Stimulated activated CD4-positive, alpha-beta T cell treated with anti-CD3 and anti-CD28 coated beads, Interleukin-15, amount 100 ng/mL, for 1 hour (primary cell): ENCODE results near the gene DKK3.
"Not testable (repeated sequence)": the region's sequence is repeated elsewhere in the genome, so short reads cannot be mapped to it uniquely, and the experiment has no call there.

Source experiments
- DNase-seq, 2 donors: peaks; one replicate each; pipeline ENCODE4 v3.0.0-alpha.2; 2020; ENCODE audit warnings: low read depth in 1 of 2, low spot score in 1 of 2

DKK3 gene

GRCh38 chr11:12007769-12008737, at the start of gene DKK3:
Gene DKK3, minus strand, starts transcription at chr11:12008626. Its CDS starts 44 bp downstream, at chr11:12008582.
- DNase-seq: no peak

GRCh38 chr11:12057299-12057980, 49.0 kb upstream of the DKK3 start:
- no peak for DNase-seq

DNA sequence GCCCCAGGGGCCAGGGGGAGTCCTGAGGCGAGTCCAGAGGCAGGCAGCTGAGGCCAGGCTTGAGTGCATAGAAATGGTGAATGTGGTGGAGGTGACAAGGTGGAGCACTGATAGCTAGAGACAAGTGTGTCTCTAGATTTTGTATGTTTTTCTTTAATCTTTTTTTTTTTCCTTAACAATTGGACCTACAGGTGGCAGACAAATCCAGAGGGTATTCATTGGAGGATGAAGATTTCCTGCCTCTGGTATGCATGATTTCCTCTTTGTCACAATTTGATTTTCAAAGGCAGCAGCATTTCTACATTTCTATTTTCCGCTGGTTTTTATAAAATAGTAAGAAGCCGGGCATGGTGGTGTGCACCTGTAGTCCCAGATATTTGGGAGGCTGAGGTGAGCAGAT, 47.7 kb upstream of the DKK3 start:
- no peak for DNase-seq

DNA sequence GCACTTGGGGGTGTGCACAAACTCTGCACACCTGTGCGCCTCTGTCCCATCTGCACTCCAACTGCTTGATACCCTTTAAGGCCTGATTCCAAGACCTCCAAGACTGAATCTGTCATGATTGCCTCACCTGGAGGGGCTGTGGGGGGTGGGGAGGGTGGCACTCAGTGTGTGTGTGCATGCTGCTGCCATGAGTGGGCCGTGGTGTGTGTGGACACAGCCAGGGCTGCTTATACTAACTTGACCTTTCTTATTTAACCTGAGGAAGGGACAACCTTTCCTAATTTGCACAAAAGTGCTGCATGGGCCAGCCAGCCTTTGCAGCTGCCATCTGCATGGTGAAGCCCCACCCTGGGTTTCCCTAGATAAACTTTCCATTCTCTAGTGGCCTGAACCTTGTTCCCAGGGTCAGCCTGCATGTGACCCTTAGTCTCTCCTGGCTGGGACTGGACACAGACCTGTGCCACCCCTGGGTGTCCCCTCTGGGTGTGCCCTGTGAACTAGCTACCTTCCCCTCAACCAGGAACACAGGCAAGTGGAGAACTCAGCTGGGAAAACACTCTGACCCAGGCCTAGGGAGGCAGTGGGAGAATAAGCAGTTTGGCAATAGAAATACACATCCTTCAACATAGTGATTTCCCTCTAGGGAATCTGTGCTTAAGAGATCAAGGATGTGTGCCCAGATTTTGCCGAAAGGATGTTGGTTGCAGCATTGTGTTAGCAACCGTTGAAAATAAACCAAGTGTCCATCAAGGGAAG, 45.4 kb upstream of the DKK3 start:
- DNase-seq: no peak

- no peak for DNase-seq
Measured at GRCh38 chr11:12052676-12053605, 44.5 kb upstream of the DKK3 start.

- no peak for DNase-seq
Measured at GRCh38 chr11:12051287-12051662, 42.8 kb upstream of the DKK3 start.

GRCh38 chr11:12050470-12051286, 42.3 kb upstream of the DKK3 start:
- DNase-seq: no peak

DNA sequence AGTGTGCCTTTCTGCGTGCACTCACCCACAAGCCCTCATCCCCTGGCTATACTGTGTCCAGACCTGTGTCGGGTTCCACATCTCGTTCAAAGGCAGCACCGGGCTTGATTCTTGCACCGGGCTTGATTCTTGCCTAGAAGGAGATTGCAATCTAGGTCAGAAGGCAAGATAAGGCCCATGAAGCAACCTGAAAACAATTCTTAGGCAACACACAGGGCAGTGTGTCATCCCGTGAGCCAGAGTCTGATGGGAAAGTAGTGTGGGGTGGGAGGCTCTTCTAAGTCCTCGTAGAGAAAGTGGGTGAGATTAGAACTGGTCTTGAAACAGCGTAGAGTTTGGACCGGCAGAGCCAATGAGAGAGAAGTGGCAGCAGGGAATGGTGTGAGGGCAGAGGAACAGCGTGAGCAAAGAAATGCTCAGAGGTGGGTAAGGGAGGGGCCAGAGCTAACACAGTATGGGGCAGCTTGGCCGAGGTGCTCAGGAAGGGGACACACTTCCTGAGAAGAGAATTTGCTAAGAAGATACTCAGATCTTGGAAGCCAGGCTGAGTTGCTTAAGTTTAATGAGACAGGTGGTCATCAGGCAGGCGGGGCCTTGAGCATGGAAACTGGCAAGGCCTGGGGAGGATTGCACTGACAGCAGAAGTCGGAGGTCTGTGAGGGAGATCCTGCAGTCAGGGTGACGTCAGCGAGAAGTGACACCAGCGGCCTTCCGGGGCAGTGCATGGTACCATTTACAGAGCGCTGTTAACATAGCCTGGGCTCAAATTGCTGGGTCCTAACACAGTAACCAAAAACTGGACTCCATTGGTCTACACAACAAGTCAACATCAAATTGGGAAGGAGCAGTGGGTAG, 40.7 kb upstream of the DKK3 start:
- no peak for DNase-seq

- DNase-seq: no peak
Measured at GRCh38 chr11:12046636-12047236, 38.3 kb upstream of the DKK3 start.

GRCh38 chr11:12045914-12046635, 37.6 kb upstream of the DKK3 start:
- no peak for DNase-seq

DNA sequence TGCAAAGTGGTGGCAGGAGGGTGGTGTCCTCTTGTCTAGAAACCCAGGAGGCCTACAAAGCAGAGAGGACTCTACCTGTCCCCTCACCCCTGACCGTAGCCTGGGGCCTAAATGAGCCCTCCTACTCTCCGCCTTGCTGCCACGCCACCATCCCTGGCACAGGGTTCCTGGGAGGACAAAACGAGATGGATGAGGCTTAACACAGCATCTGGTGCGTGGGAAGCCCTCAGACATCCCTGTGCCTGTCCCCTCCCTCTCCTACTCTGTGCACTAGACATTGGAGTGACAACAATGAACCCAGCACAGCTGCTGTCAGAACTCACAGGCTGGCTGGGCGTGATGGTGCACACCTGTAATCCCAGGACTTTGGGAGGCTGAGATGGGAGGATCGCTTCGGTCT, 36.4 kb upstream of the DKK3 start:
- DNase-seq: no peak

GRCh38 chr11:12043959-12044791, 35.7 kb upstream of the DKK3 start:
- peak; percentile 19 to 36 for DNase-seq

DNA sequence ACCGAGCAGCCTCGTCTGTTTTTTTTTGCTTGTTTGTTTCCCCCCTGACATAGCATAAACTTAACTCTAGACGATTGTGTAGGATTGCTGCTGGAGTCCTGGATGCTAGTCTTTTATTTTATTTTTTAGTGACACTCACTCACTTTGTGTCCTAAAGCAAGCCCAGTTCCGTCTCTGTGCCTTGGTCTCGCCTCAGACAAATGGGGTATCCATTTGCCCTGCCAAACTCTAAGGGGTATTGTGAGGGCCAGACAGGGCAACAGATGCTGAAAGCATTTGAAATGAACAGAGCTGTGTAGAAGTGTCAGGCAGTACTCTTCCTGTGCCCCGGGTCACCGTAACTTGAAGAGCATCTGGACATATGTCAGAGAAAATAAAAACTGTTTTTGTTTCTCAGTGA, 34.8 kb upstream of the DKK3 start:
- no peak for DNase-seq

- no peak for DNase-seq
Measured at GRCh38 chr11:12042215-12042676, 33.8 kb upstream of the DKK3 start.

DNA sequence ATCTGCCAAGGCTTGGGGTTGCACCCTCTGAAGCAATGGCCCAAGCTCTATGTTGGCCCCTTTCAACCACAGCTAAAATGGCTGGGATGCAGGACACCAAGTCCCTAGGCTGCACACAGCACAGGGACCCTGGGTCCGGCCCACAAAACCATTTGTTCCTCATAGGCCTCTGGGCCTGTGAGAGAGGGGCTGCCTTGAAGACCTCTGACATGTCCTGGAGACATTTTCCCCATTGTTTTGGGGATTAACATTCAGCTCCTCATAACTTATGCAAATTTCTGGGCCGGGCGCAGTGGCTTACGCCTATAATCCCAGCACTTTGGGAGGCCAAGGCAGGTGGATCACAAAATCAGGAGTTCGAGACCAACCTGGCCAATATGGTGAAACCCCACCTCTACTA, 32.3 kb upstream of the DKK3 start:
- DNase-seq: not testable (repeated sequence)

DNA sequence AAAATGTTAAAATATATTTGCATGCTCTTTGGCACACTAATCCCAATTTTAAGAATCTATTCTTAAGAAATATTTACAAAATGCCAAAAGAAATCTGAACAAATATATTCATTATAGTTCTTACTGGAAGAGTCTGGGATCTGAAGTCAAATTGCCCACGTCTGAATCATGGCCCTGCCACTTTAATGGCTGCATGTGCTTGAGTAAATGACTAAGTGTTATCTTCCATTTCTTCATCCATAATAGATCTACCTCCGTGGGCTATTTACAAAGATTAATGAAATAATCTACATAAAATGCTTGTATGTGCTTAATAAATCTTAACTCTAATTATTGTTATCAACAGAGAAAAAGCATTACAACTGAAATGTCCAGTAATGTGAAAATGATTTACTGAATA, 24.5 kb upstream of the DKK3 start:
- DNase-seq: no peak
